Metanephros (tissue), 1 donor: ENCODE results near the gene SERPINA7. TPM values are rescaled to one million over a fixed set of nuclear protein-coding genes. Genes with fewer than 3 reads are reported as not detected.

Source experiments
- total RNA-seq: library from RNA; depleted of rRNA; stranded (reverse); fragments of >200 nt; gene quantifications from one replicate; pipeline ENCODE4 v1.2.3, GENCODE V29; 2014

Gene SERPINA7
- total RNA-seq: not detected

GRCh38 chrX:106038625-106039024, at the start of gene SERPINA7:
TSS of gene SERPINA7 (minus strand) at chrX:106038727. CDS start at chrX:106037058, 1,669 bp downstream.

Other genes starting within 250 kb of the SERPINA7 start
- gene NRK, start 216.2 kb downstream of the SERPINA7 start, total RNA-seq: 39.6 TPM
- 6.9 TPM for gene PWWP3B, start 129.6 kb upstream of the SERPINA7 start, total RNA-seq